Mesenteric fat pad (tissue), 1 donor: ENCODE measurements around the gene ARHGAP22. TPM values are rescaled to one million over a fixed set of nuclear protein-coding genes. Genes with fewer than 3 reads are reported as not detected.
A peak's percentile ranks its signal among the peaks of the same experiment; 100 is the strongest.

Source experiments
- DNase-seq: peaks from one replicate; pipeline ENCODE4 v3.0.0-alpha.2; 2020; ENCODE audit warnings: low spot score
- total RNA-seq: library from RNA; stranded (reverse); fragmentation: NEBNext Ultra II Directional; extraction: Animal tissue kit (Norgen Biotek cat#: 25700); gene quantifications from one replicate; pipeline ENCODE4 v1.2.1, GENCODE V29; 2021
- donor health status: DM: yes; HTN: yes; CAD: no.

The ARHGAP22 gene
- total RNA-seq, 1 donor from 2014 or later: 8.8 TPM

DNA sequence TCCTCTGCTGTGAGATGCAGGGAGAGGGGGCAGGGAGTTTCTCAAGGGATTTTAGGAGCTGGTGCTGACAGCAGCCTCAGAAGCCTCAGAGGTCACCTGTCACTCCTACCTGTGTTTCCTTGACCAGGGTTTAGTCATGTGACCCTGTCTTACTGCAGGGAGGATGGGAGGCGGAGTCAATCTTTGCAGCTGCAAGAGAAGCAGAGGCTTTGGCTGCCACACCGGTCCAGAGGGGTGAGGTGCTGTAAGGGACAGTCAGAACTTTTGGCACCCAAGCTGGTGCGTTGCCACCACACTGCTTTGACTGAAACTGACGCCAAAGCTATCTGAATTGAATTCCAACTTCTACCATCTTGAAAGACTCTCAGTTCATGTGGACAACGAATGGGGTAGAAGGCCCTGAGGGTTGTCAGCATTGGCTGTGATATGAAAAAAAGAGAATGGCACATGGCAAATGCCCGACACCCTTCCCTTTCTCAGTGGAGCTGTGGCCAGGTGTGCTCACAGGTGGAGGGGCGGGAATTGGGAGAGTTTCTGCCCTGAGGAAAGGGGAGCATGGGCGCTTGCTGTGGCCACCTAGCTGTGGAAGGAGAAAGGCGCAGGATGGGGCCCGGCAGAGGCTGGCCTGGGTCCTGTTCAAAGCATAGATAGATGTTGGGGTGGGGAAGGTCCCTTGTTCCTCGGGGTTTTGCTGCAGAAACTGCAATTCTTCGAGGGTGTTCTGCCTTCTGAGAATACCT is 69.3 kb downstream of the ARHGAP22 start:
- DNase-seq: no peak

- no peak for DNase-seq
These were observed 70.7 kb downstream of the ARHGAP22 start for GRCh38 chr10:48533951-48534720.

DNA sequence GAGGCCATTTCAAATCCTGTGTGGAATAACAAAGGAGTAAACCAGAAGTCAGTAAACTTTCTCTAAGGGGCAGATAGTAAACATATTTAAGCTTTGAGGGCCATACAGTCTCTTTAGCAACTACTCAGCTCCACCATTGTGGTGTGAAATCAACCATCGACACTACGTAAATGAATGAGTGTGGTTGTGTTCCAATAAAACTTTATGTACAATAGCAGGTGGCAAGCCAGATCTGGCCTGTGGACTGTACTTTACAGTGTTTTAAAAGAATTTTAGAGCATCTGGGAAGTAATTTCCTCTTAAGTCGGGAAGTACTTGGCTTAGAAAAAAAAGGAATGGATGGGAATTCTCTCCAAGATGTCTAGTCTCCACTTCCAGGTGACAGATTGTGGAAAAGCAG is 71.3 kb downstream of the ARHGAP22 start:
- no peak for DNase-seq

GRCh38 chr10:48531486-48531885 is 73.4 kb downstream of the ARHGAP22 start:
- no peak for DNase-seq

- no peak for DNase-seq
These were observed 75.5 kb downstream of the ARHGAP22 start for GRCh38 chr10:48529331-48529730.

DNA sequence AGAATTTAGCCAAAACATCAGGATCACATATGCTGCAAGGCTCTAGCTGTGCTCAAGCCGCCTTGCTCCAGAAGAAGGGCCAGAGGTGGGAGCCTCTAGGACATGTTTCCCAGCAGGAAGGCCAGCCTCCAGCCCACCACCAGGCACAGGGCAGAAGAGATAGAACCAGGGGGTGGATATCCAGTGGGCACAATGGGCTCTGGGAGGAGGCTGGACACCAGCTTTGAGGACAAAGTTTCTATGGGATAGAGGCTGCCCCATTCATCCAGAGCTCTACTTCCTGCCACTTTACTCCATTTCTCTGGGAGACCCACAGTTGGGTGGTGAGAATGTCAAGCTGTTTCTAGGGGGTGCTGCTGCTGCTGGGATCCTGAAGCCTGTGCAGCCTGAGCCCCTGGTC is 77.1 kb downstream of the ARHGAP22 start:
- DNase-seq: peak; percentile 59

- no peak for DNase-seq
These were observed 77.9 kb downstream of the ARHGAP22 start for GRCh38 chr10:48526846-48527505.

GRCh38 chr10:48526011-48526821 is 78.7 kb downstream of the ARHGAP22 start:
- no peak for DNase-seq

DNA sequence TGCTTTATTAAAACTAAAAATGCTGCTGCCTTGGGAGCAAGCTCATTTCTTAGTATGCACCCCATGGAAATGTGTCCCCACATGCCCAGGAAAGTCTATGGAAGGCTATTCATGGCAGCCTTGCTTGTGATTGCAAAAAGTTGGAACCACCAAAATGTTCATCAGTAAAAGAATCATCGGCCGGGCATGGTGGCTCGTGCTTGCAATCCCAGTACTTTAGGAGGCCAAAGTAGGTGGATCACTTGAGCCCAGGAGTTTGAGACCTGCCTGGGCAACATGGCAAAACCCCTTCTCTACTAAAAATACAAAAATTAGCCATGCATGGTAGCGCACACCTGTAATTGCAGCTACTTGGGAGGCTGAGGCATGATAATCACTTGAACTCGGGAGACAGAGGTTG is 79.8 kb downstream of the ARHGAP22 start:
- peak; percentile 55 for DNase-seq

GRCh38 chr10:48523820-48524758 is 80.8 kb downstream of the ARHGAP22 start:
- peak; percentile 88 for DNase-seq

DNA sequence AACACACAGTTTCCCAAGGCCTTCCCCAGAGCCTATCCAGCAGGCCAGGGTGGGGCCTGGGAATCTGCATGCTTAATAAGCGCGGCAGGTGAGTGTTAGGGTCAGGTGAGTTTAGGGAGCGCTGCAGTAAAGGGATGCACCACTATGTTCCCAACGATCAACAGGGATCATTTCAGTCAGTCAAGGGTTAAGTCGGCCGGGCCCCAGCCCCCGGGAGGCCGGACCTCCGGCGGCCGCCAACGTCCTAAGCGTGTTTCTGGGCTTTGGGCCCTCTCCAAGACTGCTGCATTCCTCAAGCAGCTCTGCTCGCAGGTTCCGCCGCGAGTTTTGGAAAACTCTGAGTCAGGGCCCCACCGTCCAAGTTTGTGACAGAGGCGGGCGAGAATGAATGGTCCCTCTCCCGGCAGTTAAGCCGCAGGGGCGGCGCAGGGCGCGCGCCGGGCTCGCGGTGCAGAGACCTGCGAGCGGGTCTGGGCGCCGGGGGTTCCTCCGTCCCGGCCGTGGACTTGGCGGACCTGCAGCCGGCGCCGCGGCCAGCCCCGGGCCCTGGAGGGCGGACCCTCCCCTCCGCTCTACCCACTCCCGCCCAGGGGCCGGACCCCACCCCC is 81.6 kb downstream of the ARHGAP22 start:
- peak; percentile 91 for DNase-seq

DNA sequence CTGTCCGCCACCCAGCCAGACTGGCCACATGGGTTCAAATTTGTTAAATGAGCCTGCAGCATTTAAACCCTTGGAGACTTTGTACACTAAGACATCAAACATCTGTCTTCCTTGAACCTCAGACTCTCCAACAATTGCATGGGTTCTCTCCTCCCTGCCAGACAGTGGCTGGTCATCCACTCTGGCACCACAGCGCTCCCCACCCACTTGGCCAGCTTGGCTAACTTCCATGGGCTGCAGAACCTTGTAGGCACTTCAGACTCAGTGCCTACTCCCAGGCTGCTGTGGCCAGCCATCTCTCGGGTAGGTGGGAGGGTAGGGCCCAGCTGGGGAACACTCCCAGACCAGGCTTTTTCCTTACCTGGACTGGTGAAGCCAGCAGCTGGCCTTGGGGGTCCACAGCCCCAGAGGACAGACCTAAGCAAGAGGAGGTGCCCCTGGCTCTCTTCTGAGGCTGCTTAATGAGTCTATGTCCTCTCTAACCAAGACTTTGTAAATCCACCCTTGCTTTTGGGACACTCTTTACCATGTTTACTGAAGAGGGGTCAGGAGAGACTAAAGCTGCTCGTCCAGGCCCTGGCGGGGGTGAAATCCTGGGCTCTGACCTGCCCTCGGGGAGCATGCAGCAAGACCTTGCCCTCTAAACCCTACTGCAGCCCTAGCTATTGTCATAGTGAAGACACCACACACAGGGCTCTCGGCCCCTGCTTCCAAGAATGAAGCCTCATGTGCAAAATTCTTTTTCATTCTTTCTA is 82.7 kb downstream of the ARHGAP22 start:
- no peak for DNase-seq

DNA sequence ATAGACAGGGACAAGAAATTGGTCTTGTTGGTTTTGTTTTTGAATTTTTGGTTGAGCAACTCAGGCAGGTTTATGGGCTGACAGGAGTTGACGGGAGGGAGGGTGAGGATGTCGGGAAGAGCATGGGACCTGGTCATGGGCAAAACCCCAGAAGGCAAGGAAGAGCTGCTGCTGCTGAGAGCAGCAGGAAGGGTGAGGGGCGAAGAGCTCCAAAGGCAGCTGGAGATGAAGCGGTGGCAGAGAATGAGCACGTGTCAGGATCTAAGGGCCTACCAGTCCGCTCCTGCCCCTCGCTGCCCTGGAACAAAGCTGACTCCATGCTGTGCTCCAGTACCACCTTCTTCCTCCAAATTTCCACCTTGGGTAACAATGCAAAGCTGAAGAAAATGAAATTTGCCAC is 84.3 kb downstream of the ARHGAP22 start:
- DNase-seq: peak; percentile 73

- DNase-seq: peak; percentile 72
These were observed 84.7 kb downstream of the ARHGAP22 start for GRCh38 chr10:48520184-48520506.

GRCh38 chr10:48519481-48520183 is 85.2 kb downstream of the ARHGAP22 start:
- peak; percentile 77 for DNase-seq

- peak; percentile 72 for DNase-seq
These were observed 85.9 kb downstream of the ARHGAP22 start for GRCh38 chr10:48518986-48519385.

DNA sequence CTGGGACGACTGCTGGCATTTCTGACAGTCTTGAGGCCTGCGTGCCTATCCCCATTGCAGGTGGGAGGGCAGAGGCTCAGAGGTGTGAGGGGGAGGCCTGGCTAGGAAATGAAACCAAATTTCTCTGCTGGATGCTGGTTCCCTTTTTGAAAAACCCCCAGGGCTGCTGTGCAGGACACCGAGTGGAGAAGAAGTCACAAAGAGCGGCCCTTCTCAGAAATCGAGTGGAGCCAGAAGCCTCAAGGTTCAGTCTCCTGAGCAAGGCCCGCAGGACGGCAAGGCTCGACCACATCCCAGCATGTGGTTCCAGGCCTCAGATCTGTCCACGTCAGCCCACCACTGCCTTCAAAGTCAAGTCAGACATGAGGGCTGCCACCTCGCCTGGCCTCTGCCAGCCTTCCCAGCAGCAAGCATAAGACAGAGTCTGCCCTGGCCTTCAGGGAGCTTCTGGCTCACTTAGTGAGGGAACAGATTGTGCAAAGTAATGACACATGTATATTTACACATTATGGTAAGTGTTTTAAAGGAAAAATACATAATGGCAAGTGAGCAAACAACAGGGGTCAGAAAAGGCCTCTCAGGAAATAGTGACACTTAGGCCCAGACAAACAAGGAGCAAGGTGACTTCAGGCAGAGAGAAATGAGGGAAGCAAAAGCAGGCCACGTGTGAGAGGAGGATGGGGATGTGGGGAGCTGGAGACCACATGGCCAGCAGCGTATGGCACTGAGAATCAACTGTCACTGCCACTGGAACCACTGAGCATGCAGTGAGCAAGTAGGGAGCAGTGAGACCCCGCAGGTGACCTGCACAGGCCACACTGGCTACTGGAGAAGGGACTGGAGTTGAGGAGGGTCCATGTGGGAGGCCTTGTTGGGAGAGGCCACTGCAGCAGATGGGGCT is 86.7 kb downstream of the ARHGAP22 start:
- peak; percentile 45 for DNase-seq
